Sigmoid colon (tissue), 7 donors: ENCODE data around the gene MTM1. TPM values are rescaled to one million over a fixed set of nuclear protein-coding genes. Genes with fewer than 3 reads are reported as not detected.

Experiments
- DNase-seq: peaks from one replicate; pipeline ENCODE4 v3.0.0-alpha.2; 2019
- H3K27ac ChIP-seq, 4 donors: fragments of 200-600 bp; sonication (generic); one replicate each; pipeline ENCODE4 v1.5.1; 2016 to 2019; ENCODE audit warnings: mild to moderate bottlenecking in 1 of 4
- H3K27me3 ChIP-seq, 3 donors: fragments of 200-600 bp; sonication (generic); one replicate each; pipeline ENCODE4 v1.5.1; 2019; ENCODE audit warnings: mild to moderate bottlenecking in 1 of 3
- H3K36me3 ChIP-seq, 4 donors: fragments of 200-600 bp; sonication (generic); one replicate each; pipeline ENCODE4 v1.5.1; 2016 to 2019
- H3K4me1 ChIP-seq, 4 donors: fragments of 200-600 bp; sonication (generic); one replicate each; pipeline ENCODE4 v1.5.1; 2017 to 2019
- H3K4me3 ChIP-seq, 4 donors: fragments of 200-600 bp; sonication (generic); one replicate each; pipeline ENCODE4 v1.5.1; 2017 to 2019; ENCODE audit warnings: mild to moderate bottlenecking in 2 of 4, moderate library complexity in 1 of 4
- H3K9me3 ChIP-seq, 4 donors: fragments of 200-600 bp in 3 of 4; sonication (generic) in 3 of 4; one replicate each; pipeline versions ENCODE4 v1.5.1 to v1.6.1; 2013 to 2019
- CTCF ChIP-seq, 4 experiments: fragments of 450-650 bp in 3 of 4; fragments of 200-600 bp in 1 of 4; IDR thresholded peaks; one replicate each; pipeline ENCODE4 v1.5.1; 2016 to 2019; ENCODE audit warnings: antibody characterized with exemption in 4 of 4, mild to moderate bottlenecking in 3 of 4, moderate library complexity in 2 of 4
- EP300 ChIP-seq, 4 donors: sonication (generic); formaldehyde crosslinking; IDR thresholded peaks; one replicate each; pipeline ENCODE4 v1.6.1; 2017; ENCODE audit warnings: antibody characterized with exemption in 4 of 4
- POLR2A ChIP-seq, 2 donors: fragments of 450-650 bp; IDR thresholded peaks; one replicate each; pipeline ENCODE4 v1.6.1; 2016; ENCODE audit warnings: antibody characterized with exemption in 2 of 2, mild to moderate bottlenecking in 2 of 2, moderate library complexity in 2 of 2
- POLR2AphosphoS5 ChIP-seq, 4 donors: sonication (generic); formaldehyde crosslinking; IDR thresholded peaks; one replicate each; pipeline ENCODE4 v1.6.1; 2017; ENCODE audit warnings: antibody characterized with exemption in 4 of 4
- WGBS, 2 donors: extraction: QIAGEN DNeasy Blood & Tissue Kit; methylation state at CpG; one replicate each; pipeline ENCODE4 v1.1.7; 2013; 5-methylcytosine and 5-hydroxymethylcytosine counted together
- intact Hi-C: fragments of 100-400 bp; cut with DNase I; formaldehyde crosslinking; loops from one replicate; pipeline ENCODE4 v1.15.1; 2023
- polyA plus RNA-seq, 3 donors: library from polyadenylated mRNA; stranded (reverse); fragments of 200-250 nt; gene quantifications; one replicate each; pipeline ENCODE4 v1.2.3, GENCODE V29; 2013
- total RNA-seq, 4 donors: library from RNA; depleted of rRNA; stranded (reverse); fragments of >200 nt; gene quantifications; one replicate each; pipeline ENCODE4 v1.1.0, GENCODE V29; 2016
- donor health status: healthy with polysubstance abuse.
- donor health status: Bipolar disorder and iron deficiency.
- donor health status: healthy.

Gene MTM1
- total and polyA plus RNA-seq, 7 donors: 13.1 to 30.1 (median 19.6) TPM

- Histone ChIP-seq H3K27ac (no peak overlapping the region), H3K4me1 (no peaks in the 10 kb centered on the region), H3K9me3 (no peaks in the 10 kb centered on the region), H3K27me3 (no peaks in the 10 kb centered on the region), H3K4me3 (no peak overlapping the region), H3K36me3 (no peaks in the 10 kb centered on the region)
- intact Hi-C loops: no loop called here
- TF ChIP-seq EP300 (IDR thresholded peaks at IDR 0.05): no peak
- TF ChIP-seq CTCF (IDR thresholded peaks at IDR 0.05): no peak
- TF ChIP-seq POLR2A (IDR thresholded peaks at IDR 0.05): no peak
- no peak for TF ChIP-seq POLR2AphosphoS5 (IDR thresholded peaks at IDR 0.05)
- 85 to 91% methylated on average over 3 of the region's 3 CpGs for WGBS, 2 donors
- no peak for DNase-seq
Measured at GRCh38 chrX:150527108-150527507, 41.3 kb upstream of the MTM1 start.

- Histone ChIP-seq H3K27me3 (no peaks in the 10 kb centered on the region), H3K4me3 (no peak overlapping the region), H3K27ac (no peak overlapping the region), H3K36me3 (no peaks in the 10 kb centered on the region), H3K9me3 (no peaks in the 10 kb centered on the region), H3K4me1 (no peaks in the 10 kb centered on the region)
- DNase-seq: no peak
- no peak for TF ChIP-seq POLR2A (IDR thresholded peaks at IDR 0.05)
- TF ChIP-seq CTCF (IDR thresholded peaks at IDR 0.05): no peak
- TF ChIP-seq EP300 (IDR thresholded peaks at IDR 0.05): no peak
- no peak for TF ChIP-seq POLR2AphosphoS5 (IDR thresholded peaks at IDR 0.05)
- intact Hi-C loops: no loop called here
- WGBS, 2 donors: 95 to 99% methylated on average over 3 of the region's 3 CpGs
Measured at GRCh38 chrX:150529587-150529986, 38.8 kb upstream of the MTM1 start.

- no peak overlapping the region for H3K27ac ChIP-seq
- H3K4me1 ChIP-seq: no peaks in the 10 kb centered on the region
- no peak for TF ChIP-seq POLR2AphosphoS5 (IDR thresholded peaks at IDR 0.05)
- no peak for TF ChIP-seq EP300 (IDR thresholded peaks at IDR 0.05)
- no peak for TF ChIP-seq POLR2A (IDR thresholded peaks at IDR 0.05)
- no peak for TF ChIP-seq CTCF (IDR thresholded peaks at IDR 0.05)
- 74 to 91% methylated on average over 7 of the region's 7 CpGs for WGBS, 2 donors
- intact Hi-C loops: no loop called here
- DNase-seq: no peak
- H3K27me3 ChIP-seq: no peaks in the 10 kb centered on the region
- H3K36me3 ChIP-seq: no peaks in the 10 kb centered on the region
- H3K9me3 ChIP-seq: no peaks in the 10 kb centered on the region
- H3K4me3 ChIP-seq: no peak overlapping the region
Measured at GRCh38 chrX:150530821-150531220, 37.6 kb upstream of the MTM1 start.

- Histone ChIP-seq H3K4me3 (no peak overlapping the region), H3K9me3 (no peaks in the 10 kb centered on the region), H3K36me3 (no peaks in the 10 kb centered on the region), H3K27ac (no peak overlapping the region), H3K4me1 (no peaks in the 10 kb centered on the region), H3K27me3 (no peaks in the 10 kb centered on the region)
- intact Hi-C loops: no loop called here
- TF ChIP-seq CTCF (IDR thresholded peaks at IDR 0.05): no peak
- TF ChIP-seq EP300 (IDR thresholded peaks at IDR 0.05): no peak
- TF ChIP-seq POLR2A (IDR thresholded peaks at IDR 0.05): no peak
- TF ChIP-seq POLR2AphosphoS5 (IDR thresholded peaks at IDR 0.05): no peak
- no peak for DNase-seq
- 84 to 98% methylated on average over 4 of the region's 4 CpGs for WGBS, 2 donors
Measured at GRCh38 chrX:150531467-150531866, 37.0 kb upstream of the MTM1 start.

GRCh38 chrX:150533863-150534262, 34.6 kb upstream of the MTM1 start:
- intact Hi-C loops: no loop called here
- 78 to 86% methylated on average over 3 of the region's 3 CpGs for WGBS, 2 donors
- no peaks in the 10 kb centered on the region for H3K27me3 ChIP-seq
- no peak for TF ChIP-seq POLR2A (IDR thresholded peaks at IDR 0.05)
- TF ChIP-seq CTCF (IDR thresholded peaks at IDR 0.05): no peak
- no peak for TF ChIP-seq POLR2AphosphoS5 (IDR thresholded peaks at IDR 0.05)
- TF ChIP-seq EP300 (IDR thresholded peaks at IDR 0.05): no peak
- H3K36me3 ChIP-seq: no peaks in the 10 kb centered on the region
- no peak for DNase-seq
- H3K9me3 ChIP-seq: no peaks in the 10 kb centered on the region
- no peak overlapping the region for H3K27ac ChIP-seq
- H3K4me3 ChIP-seq: no peak overlapping the region
- no peaks in the 10 kb centered on the region for H3K4me1 ChIP-seq
